GM23248 (cell line): ENCODE results near the gene PHOSPHO1.

ENCODE experiments used
- EZH2 ChIP-seq: fragments of 200-600 bp; sonication (generic); IDR thresholded peaks from 2 replicates; pipeline ENCODE4 v1.6.1; 2018; ENCODE audit warnings: antibody characterized with exemption, mild to moderate bottlenecking; ENCODE audit not compliant: insufficient read depth, poor library complexity, severe bottlenecking
- EZH2phosphoT487 ChIP-seq: fragments of 200-600 bp; sonication (generic); IDR thresholded peaks from 2 replicates; pipeline ENCODE4 v1.6.1; 2018; ENCODE audit warnings: antibody characterized with exemption, moderate library complexity, mild to moderate bottlenecking, low read depth; ENCODE audit not compliant: insufficient read depth

DNA sequence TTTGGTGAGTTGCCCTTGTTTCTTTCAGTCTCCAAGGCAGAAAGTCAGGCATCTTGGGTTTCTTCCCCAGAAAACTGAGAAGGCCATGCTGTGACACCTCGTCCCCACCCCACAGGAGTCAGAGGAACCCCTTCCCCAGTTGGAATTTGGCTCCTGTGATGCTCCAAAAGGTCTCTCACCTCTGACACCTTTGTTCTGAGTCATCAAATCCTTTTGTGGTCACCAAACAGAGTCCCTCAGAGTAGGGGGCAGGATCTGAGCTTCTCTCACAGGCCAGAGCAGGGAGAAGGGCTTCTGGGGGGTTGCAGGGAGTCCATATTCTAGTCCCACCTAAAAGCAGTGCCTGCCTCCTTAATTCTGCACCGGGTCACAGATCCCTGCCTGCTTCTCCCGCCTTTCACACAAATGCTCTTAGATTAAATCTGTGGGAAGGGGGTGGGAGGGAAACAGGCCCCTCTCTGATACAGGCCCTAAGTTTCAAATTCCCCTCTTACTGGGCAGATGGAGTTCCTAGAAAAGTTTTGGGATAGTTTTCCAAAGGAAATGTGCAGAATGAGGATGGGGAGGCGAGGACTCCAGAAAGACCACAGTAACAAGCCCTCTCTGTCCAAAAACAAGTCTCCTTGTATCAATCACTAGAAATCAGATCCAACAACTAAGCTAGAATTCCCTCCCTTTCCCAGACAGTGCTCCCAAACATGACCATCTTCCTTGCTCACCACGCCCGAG is 1.3 kb downstream of the PHOSPHO1 start:
- TF ChIP-seq EZH2 (no peak), EZH2phosphoT487 (no peak)
